Endothelial cell of umbilical vein (primary cell): ENCODE data around the gene TEKTIP1. TPM values are rescaled to one million over a fixed set of nuclear protein-coding genes. Genes with fewer than 3 reads are reported as not detected.

Source experiments
- BruUV-seq: library from RNA; stranded (reverse); fragments of 400-500 nt; replicated peaks from 2 replicates; lab custom pipeline; 2021; lab: Mats Ljungman, UMichigan
- CTCF ChIA-PET: fragments of 300-600, 350-600 bp; sonication (Branson Sonifier 250); formaldehyde crosslinking; loops from one replicate; lab custom pipeline; 2021; ENCODE audit warnings: antibody characterized with exemption, inconsistent platforms; lab: Charles Lee
- POLR2A ChIA-PET: fragments of 300-600, 350-600 bp; sonication (Branson Sonifier 250); formaldehyde crosslinking; loops from one replicate; lab custom pipeline; 2021; ENCODE audit warnings: antibody characterized with exemption, inconsistent platforms; lab: Charles Lee
- DNase-seq: peaks from one replicate; pipeline ENCODE4 v3.0.0-alpha.2; 2011; ENCODE audit warnings: low read depth, low spot score
- FAIRE-seq: peaks from 2 replicates; lab custom pipeline; 2011; peaks lifted over from hg19 to GRCh38; lab: Jason Lieb, UNC
- H2AFZ ChIP-seq: 2 replicates; pipeline ENCODE4 v1.6.0; 2012; ENCODE audit warnings: low read depth, low read length, control low read depth, inconsistent platforms
- H3K27ac ChIP-seq: 2 replicates; pipeline ENCODE4 v1.5.1; 2011; ENCODE audit warnings: low read depth, mild to moderate bottlenecking, control low read depth, low read length, moderate library complexity; ENCODE audit not compliant: insufficient read depth
- H3K27me3 ChIP-seq, 2 experiments: 2 replicates each; pipeline versions ENCODE4 v1.6.0 to v1.6.1; 2011; ENCODE audit warnings: low read length in 2 of 2, mixed read lengths in 1 of 2; ENCODE audit not compliant: control insufficient read depth in 2 of 2, insufficient read depth in 2 of 2
- H3K36me3 ChIP-seq, 2 experiments: 2 replicates in 1 of 2; 3 replicates in 1 of 2; pipeline ENCODE4 v1.5.1; 2011; ENCODE audit warnings: low read length in 2 of 2, mild to moderate bottlenecking in 1 of 2, moderate library complexity in 1 of 2; ENCODE audit not compliant: control insufficient read depth in 2 of 2, insufficient read depth in 2 of 2; ENCODE audit errors: extremely low read depth in 1 of 2
- H3K4me1 ChIP-seq: 3 replicates; pipeline ENCODE4 v1.5.1; 2011; ENCODE audit warnings: mild to moderate bottlenecking, low read length; ENCODE audit not compliant: control insufficient read depth, insufficient read depth; ENCODE audit errors: extremely low read depth
- H3K4me2 ChIP-seq: 2 replicates; pipeline ENCODE4 v1.6.1; 2011; ENCODE audit warnings: low read length, control low read depth, mixed read lengths; ENCODE audit not compliant: insufficient read depth
- H3K4me3 ChIP-seq, 3 experiments: fragments of 200-600 bp in 1 of 3; sonication (generic), shearing (Covaris generic) in 1 of 3; replicated peaks in 1 of 3; 2 replicates each; pipeline ENCODE4 v1.5.1; 2011 to 2016; ENCODE audit warnings: control low read depth in 3 of 3, low read length in 3 of 3, mild to moderate bottlenecking in 2 of 3, inconsistent platforms in 1 of 3, low read depth in 1 of 3, moderate library complexity in 1 of 3; ENCODE audit not compliant: insufficient read depth in 1 of 3
- H3K79me2 ChIP-seq: 2 replicates; pipeline ENCODE4 v1.6.0; 2012; ENCODE audit warnings: low read length, inconsistent platforms; ENCODE audit not compliant: control insufficient read depth, insufficient read depth
- H3K9ac ChIP-seq: replicated peaks from 2 replicates; pipeline ENCODE3; 2011; ENCODE audit warnings: low read length, control low read depth; ENCODE audit not compliant: insufficient read depth; ENCODE audit errors: extremely low read depth
- H3K9me1 ChIP-seq: replicated peaks from 3 replicates; pipeline ENCODE4 v1.6.0; 2011; ENCODE audit warnings: mild to moderate bottlenecking, low read length; ENCODE audit not compliant: control insufficient read depth, insufficient read depth; ENCODE audit errors: extremely low read depth
- H3K9me3 ChIP-seq: replicated peaks from 2 replicates; pipeline ENCODE4 v1.5.1; 2012; ENCODE audit warnings: low read length, inconsistent platforms; ENCODE audit not compliant: control insufficient read depth, insufficient read depth
- H4K20me1 ChIP-seq: replicated peaks from 2 replicates; pipeline ENCODE3; 2011; ENCODE audit warnings: mild to moderate bottlenecking, low read length; ENCODE audit not compliant: control insufficient read depth, insufficient read depth; ENCODE audit errors: extremely low read depth
- EZH2 ChIP-seq: IDR thresholded peaks from 2 replicates; pipeline ENCODE4 v1.6.1; 2012; ENCODE audit warnings: borderline replicate concordance, low read depth, mild to moderate bottlenecking, moderate library complexity, low read length, inconsistent platforms; ENCODE audit not compliant: severe bottlenecking
- JUN ChIP-seq: IDR thresholded peaks from 2 replicates; pipeline ENCODE4 v1.6.1; 2011; ENCODE audit warnings: borderline replicate concordance, low read depth; ENCODE audit not compliant: insufficient read length, insufficient read depth
- POLR2A ChIP-seq: IDR thresholded peaks from 2 replicates; pipeline ENCODE4 v1.6.1; 2012; ENCODE audit warnings: low read depth, mild to moderate bottlenecking, control low read depth, low read length
- POLR2AphosphoS5 ChIP-seq: IDR thresholded peaks from 2 replicates; pipeline ENCODE4 v1.6.1; 2012; ENCODE audit warnings: low read depth, mild to moderate bottlenecking, control low read depth, low read length, moderate library complexity; ENCODE audit not compliant: insufficient read depth
- dilution Hi-C: fragments of 300-500 bp; cut with MboI; formaldehyde crosslinking; loops from one replicate; pipeline ENCODE4 v1.15.0; 2019; ENCODE audit warnings: low sequenced_read_pairs; ENCODE audit not compliant: extremely low pct_ligation_motif_present
- intact Hi-C: fragments of 100-400 bp; cut with micrococcal nuclease; formaldehyde crosslinking; loops from one replicate; pipeline ENCODE4 v1.10.0; 2022
- polyA plus RNA-seq, 4 experiments: library from polyadenylated mRNA; depleted of rRNA in 3 of 4; stranded (reverse) in 3 of 4; unstranded in 1 of 4; fragments of >200 nt; gene quantifications; 2 replicates each; pipeline versions ENCODE4 v1.2.1 to v1.2.3, GENCODE V29; 2011 to 2012; ENCODE audit warnings: missing spikeins in 1 of 4
- total RNA-seq: library from RNA; stranded (reverse); gene quantifications from 2 replicates; pipeline ENCODE4 v1.2.3, GENCODE V29; 2021
- TF ChIP-seq, protein P1 (sequence below): IDR thresholded peaks from 2 replicates; pipeline ENCODE4 v1.6.1; 2011; ENCODE audit not compliant: insufficient read depth, insufficient read length
- TF ChIP-seq, protein P2 (sequence below), 2 donors: IDR thresholded peaks; 1 replicate in 1 of 2; 2 replicates in 1 of 2; pipeline ENCODE4 v1.5.1; 2011; ENCODE audit warnings: low read length in 2 of 2, mild to moderate bottlenecking in 2 of 2, moderate library complexity in 2 of 2, control low read depth in 1 of 2, inconsistent platforms in 1 of 2, low read depth in 1 of 2; ENCODE audit not compliant: insufficient read depth in 1 of 2; ENCODE audit errors: extremely low read depth in 1 of 2

The TEKTIP1 gene
- total and polyA plus RNA-seq, 2 donors (not counting 3 experiments of a cell fraction or from before 2014, with no cell fraction given), result 0.73 TPM; not detected in 1

DNA sequence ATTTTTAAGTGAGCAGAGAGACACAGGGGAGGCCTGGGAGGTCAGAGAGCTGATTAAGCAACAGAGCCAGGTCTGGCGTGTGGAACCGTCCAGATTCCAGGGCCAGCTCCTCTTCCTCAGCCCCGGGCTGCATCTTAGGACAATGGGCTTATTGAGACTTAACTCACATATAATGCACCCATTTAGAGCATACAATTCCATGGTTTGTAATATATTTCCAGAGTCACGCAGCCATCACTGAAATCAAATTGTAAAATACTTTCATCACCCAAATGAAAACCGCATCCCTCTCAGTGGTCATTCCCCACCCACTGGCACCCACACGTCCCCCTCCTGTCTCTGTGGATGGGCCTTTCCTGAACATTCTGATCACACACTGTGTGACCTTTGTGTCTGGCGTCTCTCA lies 31.6 kb downstream of the TEKTIP1 start:
- intact Hi-C loops (loop anchor here (5.0 kb wide), 2 partner anchors 37 to 102 kb away; partner anchors contain the start of gene TBXA2R), dilution Hi-C loops (no loop called here)
- POLR2A ChIA-PET, result no interaction called here
- H3K9ac ChIP-seq, result no peak overlapping the region
- peaks cover 0 to 3% of the 10 kb centered on the region in 2 experiments for H3K36me3 ChIP-seq
- H3K4me2 ChIP-seq, result no peak overlapping the region
- no peak for FAIRE-seq
- H3K4me3 ChIP-seq, result no peak overlapping the region
- DNase-seq, result no peak
- H4K20me1 ChIP-seq, result no peaks in the 10 kb centered on the region
- no peak overlapping the region for H3K27ac ChIP-seq
- H3K79me2 ChIP-seq, result peaks cover 2% of the 10 kb centered on the region
- no TSS peak for BruUV-seq
- H3K4me1 ChIP-seq, result peaks cover 5% of the 10 kb centered on the region
- H2AFZ ChIP-seq, result no peak overlapping the region
- CTCF ChIA-PET, result interaction anchor here (0.9 kb wide), 1 partner anchor 14 kb away, joined by 4 read pairs; no protein-coding TSS in a partner anchor
- TF ChIP-seq JUN (no peak), EZH2 (no peak), POLR2AphosphoS5 (no peak), POLR2A (no peak)
- TF ChIP-seq, protein P1, sequence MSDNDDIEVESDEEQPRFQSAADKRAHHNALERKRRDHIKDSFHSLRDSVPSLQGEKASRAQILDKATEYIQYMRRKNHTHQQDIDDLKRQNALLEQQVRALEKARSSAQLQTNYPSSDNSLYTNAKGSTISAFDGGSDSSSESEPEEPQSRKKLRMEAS, result no peak
- TF ChIP-seq, protein P2, sequence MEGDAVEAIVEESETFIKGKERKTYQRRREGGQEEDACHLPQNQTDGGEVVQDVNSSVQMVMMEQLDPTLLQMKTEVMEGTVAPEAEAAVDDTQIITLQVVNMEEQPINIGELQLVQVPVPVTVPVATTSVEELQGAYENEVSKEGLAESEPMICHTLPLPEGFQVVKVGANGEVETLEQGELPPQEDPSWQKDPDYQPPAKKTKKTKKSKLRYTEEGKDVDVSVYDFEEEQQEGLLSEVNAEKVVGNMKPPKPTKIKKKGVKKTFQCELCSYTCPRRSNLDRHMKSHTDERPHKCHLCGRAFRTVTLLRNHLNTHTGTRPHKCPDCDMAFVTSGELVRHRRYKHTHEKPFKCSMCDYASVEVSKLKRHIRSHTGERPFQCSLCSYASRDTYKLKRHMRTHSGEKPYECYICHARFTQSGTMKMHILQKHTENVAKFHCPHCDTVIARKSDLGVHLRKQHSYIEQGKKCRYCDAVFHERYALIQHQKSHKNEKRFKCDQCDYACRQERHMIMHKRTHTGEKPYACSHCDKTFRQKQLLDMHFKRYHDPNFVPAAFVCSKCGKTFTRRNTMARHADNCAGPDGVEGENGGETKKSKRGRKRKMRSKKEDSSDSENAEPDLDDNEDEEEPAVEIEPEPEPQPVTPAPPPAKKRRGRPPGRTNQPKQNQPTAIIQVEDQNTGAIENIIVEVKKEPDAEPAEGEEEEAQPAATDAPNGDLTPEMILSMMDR (IDR thresholded peaks at IDR 0.05; ENCODE audit: extremely low read depth in 1 of 2, insufficient read depth in 1 of 2, low read depth in 1 of 2, low read length in 2 of 2), result no peak
- H3K27me3 ChIP-seq, result no peaks in the 10 kb centered on the region
- no peaks in the 10 kb centered on the region for H3K9me3 ChIP-seq
- H3K9me1 ChIP-seq, result no peaks in the 10 kb centered on the region
